H9 (cell line): Measurements from ENCODE around the gene TFAP2D. TPM values are rescaled to one million over a fixed set of nuclear protein-coding genes. Genes with fewer than 3 reads are reported as not detected.

Experiments used
- DNase-seq: peaks from one replicate; pipeline ENCODE4 v3.0.0-alpha.2; 2017
- H2AFZ ChIP-seq: one replicate; pipeline ENCODE4 v1.6.1; 2013; ENCODE audit warnings: mild to moderate bottlenecking, low read length, control low read depth, moderate library complexity
- H2AK5ac ChIP-seq: 2 replicates; pipeline ENCODE4 v1.6.1; 2013; ENCODE audit warnings: low read length, control low read depth, mixed read lengths; ENCODE audit not compliant: insufficient read length
- H2BK120ac ChIP-seq: one replicate; pipeline ENCODE4 v1.6.1; 2013; ENCODE audit warnings: low read depth, mild to moderate bottlenecking, low read length, control low read depth, inconsistent platforms; ENCODE audit not compliant: poor library complexity, severe bottlenecking
- H2BK12ac ChIP-seq: 2 replicates; pipeline ENCODE4 v1.6.1; 2013; ENCODE audit warnings: low read length, control low read depth, mixed read lengths, low read depth; ENCODE audit not compliant: insufficient read length
- H2BK15ac ChIP-seq: 2 replicates; pipeline ENCODE4 v1.6.1; 2013; ENCODE audit warnings: low read depth, low read length, control low read depth
- H2BK20ac ChIP-seq: one replicate; pipeline ENCODE4 v1.6.1; 2013; ENCODE audit warnings: low read depth, mild to moderate bottlenecking, low read length, control low read depth, inconsistent platforms; ENCODE audit not compliant: poor library complexity, severe bottlenecking
- H2BK5ac ChIP-seq: 2 replicates; pipeline ENCODE4 v1.6.1; 2013; ENCODE audit warnings: low read length, control low read depth, mixed read lengths; ENCODE audit not compliant: insufficient read length
- H3K14ac ChIP-seq: 2 replicates; pipeline ENCODE4 v1.6.1; 2013; ENCODE audit warnings: low read length, control low read depth; ENCODE audit not compliant: insufficient read depth
- H3K18ac ChIP-seq: 2 replicates; pipeline ENCODE4 v1.6.1; 2013; ENCODE audit warnings: low read depth, mild to moderate bottlenecking, mixed read lengths, low read length, control low read depth; ENCODE audit not compliant: insufficient read length
- H3K23ac ChIP-seq: 2 replicates; pipeline ENCODE4 v1.6.1; 2013; ENCODE audit warnings: low read length, control low read depth, mixed read lengths, low read depth; ENCODE audit not compliant: insufficient read length
- H3K23me2 ChIP-seq: 2 replicates; pipeline ENCODE4 v1.6.1; 2013; ENCODE audit warnings: low read depth, mild to moderate bottlenecking, mixed read lengths, low read length, control low read depth; ENCODE audit not compliant: insufficient read length, poor library complexity, severe bottlenecking
- H3K27ac ChIP-seq: 2 replicates; pipeline ENCODE4 v1.5.1; 2013; ENCODE audit warnings: low read length, control low read depth, mixed read lengths, low read depth; ENCODE audit not compliant: insufficient read length
- H3K27me3 ChIP-seq: 2 replicates; pipeline ENCODE4 v1.6.1; 2013; ENCODE audit warnings: low read length, control low read depth, inconsistent platforms; ENCODE audit not compliant: insufficient read depth
- H3K4ac ChIP-seq: 2 replicates; pipeline ENCODE4 v1.6.1; 2013; ENCODE audit warnings: low read depth, mild to moderate bottlenecking, control low read depth, inconsistent platforms, low read length, moderate library complexity
- H3K4me1 ChIP-seq: 2 replicates; pipeline ENCODE4 v1.6.1; 2013; ENCODE audit warnings: low read length, control low read depth, inconsistent platforms; ENCODE audit not compliant: insufficient read depth
- H3K4me2 ChIP-seq: 2 replicates; pipeline ENCODE4 v1.6.1; 2013; ENCODE audit warnings: low read length, control low read depth, mixed read lengths; ENCODE audit not compliant: insufficient read length, insufficient read depth
- H3K56ac ChIP-seq: 2 replicates; pipeline ENCODE4 v1.6.1; 2013; ENCODE audit warnings: low read depth, mild to moderate bottlenecking, mixed read lengths, low read length, control low read depth; ENCODE audit not compliant: insufficient read length
- H3K79me1 ChIP-seq: 2 replicates; pipeline ENCODE4 v1.6.1; 2013; ENCODE audit warnings: low read depth, mild to moderate bottlenecking, moderate library complexity, low read length, control low read depth, inconsistent platforms; ENCODE audit not compliant: insufficient read depth, poor library complexity, severe bottlenecking
- H3K79me2 ChIP-seq: 2 replicates; pipeline ENCODE4 v1.6.1; 2013; ENCODE audit warnings: low read length, control low read depth, inconsistent platforms; ENCODE audit not compliant: insufficient read depth
- H3K9ac ChIP-seq: 2 replicates; pipeline ENCODE4 v1.6.1; 2013; ENCODE audit warnings: low read length, control low read depth, mixed read lengths; ENCODE audit not compliant: insufficient read length; ENCODE audit errors: extremely low read depth
- H3K9me3 ChIP-seq: one replicate; pipeline ENCODE4 v1.6.1; 2013; ENCODE audit warnings: low read depth, low read length, inconsistent platforms; ENCODE audit not compliant: control insufficient read depth
- H3T11ph ChIP-seq: one replicate; pipeline ENCODE4 v1.6.1; 2013; ENCODE audit warnings: mild to moderate bottlenecking, low read length, control low read depth, inconsistent platforms
- H4K20me1 ChIP-seq: one replicate; pipeline ENCODE4 v1.6.1; 2013; ENCODE audit not compliant: control insufficient read depth, insufficient read length, insufficient read depth
- H4K5ac ChIP-seq: 2 replicates; pipeline ENCODE4 v1.6.1; 2013; ENCODE audit warnings: low read depth, mild to moderate bottlenecking, mixed read lengths, low read length, control low read depth; ENCODE audit not compliant: insufficient read length
- H4K8ac ChIP-seq: replicated peaks from 2 replicates; pipeline ENCODE4 v1.6.1; 2013; ENCODE audit warnings: low read length, control low read depth, mixed read lengths, low read depth; ENCODE audit not compliant: insufficient read length
- H4K91ac ChIP-seq: 2 replicates; pipeline ENCODE4 v1.6.1; 2013; ENCODE audit warnings: low read depth, mild to moderate bottlenecking, moderate library complexity, mixed read lengths, low read length, control low read depth; ENCODE audit not compliant: insufficient read length
- H3K27ac Mint-ChIP-seq, 3 experiments: 2 replicates in 2 of 3; 3 replicates in 1 of 3; pipeline ENCODE4 v1.8.0; 2020 to 2021; ENCODE audit warnings: mixed read lengths in 3 of 3, mild to moderate bottlenecking in 1 of 3, moderate library complexity in 1 of 3
- H3K27me3 Mint-ChIP-seq: 2 replicates; pipeline ENCODE4 v1.8.0; 2021; ENCODE audit warnings: low read depth, mild to moderate bottlenecking, moderate library complexity, mixed read lengths
- H3K36me3 Mint-ChIP-seq, 3 experiments: 2 replicates in 2 of 3; 3 replicates in 1 of 3; pipeline ENCODE4 v1.8.0; 2020 to 2021; ENCODE audit warnings: low read depth in 3 of 3, mixed read lengths in 3 of 3; ENCODE audit not compliant: insufficient read depth in 1 of 3
- H3K4me1 Mint-ChIP-seq, 2 experiments: 2 replicates each; pipeline ENCODE4 v1.8.0; 2020; ENCODE audit warnings: mixed read lengths in 2 of 2
- H3K4me3 Mint-ChIP-seq, 2 experiments: 2 replicates in 1 of 2; 3 replicates in 1 of 2; pipeline ENCODE4 v1.8.0; 2020 to 2021; ENCODE audit warnings: mild to moderate bottlenecking in 2 of 2, mixed read lengths in 2 of 2, moderate library complexity in 1 of 2
- H3K9me3 Mint-ChIP-seq, 2 experiments: 2 replicates in 1 of 2; 3 replicates in 1 of 2; pipeline ENCODE4 v1.8.0; 2020; ENCODE audit warnings: mild to moderate bottlenecking in 2 of 2, mixed read lengths in 2 of 2, moderate library complexity in 1 of 2
- CTCF ChIP-seq: fragments of 200-600 bp; sonication (generic); conservative IDR thresholded peaks from 3 replicates; pipeline ENCODE4 v1.8.0; 2021; ENCODE audit warnings: antibody characterized with exemption, mild to moderate bottlenecking
- WGBS: extraction: QIAGEN DNeasy Blood & Tissue Kit; methylation state at CpG from one replicate; pipeline ENCODE4 v1.1.7; 2013; ENCODE audit warnings: missing lambda C conversion rate, low lambda C conversion rate, mixed read lengths; ENCODE audit not compliant: insufficient read length; ENCODE audit errors: extremely low coverage; 5-methylcytosine and 5-hydroxymethylcytosine counted together
- total RNA-seq: library from RNA; stranded (reverse); gene quantifications from 2 replicates; pipeline ENCODE4 v1.2.1, GENCODE V29; 2021

TFAP2D gene
- total RNA-seq, 1 experiment from 2014 or later = not detected

DNA sequence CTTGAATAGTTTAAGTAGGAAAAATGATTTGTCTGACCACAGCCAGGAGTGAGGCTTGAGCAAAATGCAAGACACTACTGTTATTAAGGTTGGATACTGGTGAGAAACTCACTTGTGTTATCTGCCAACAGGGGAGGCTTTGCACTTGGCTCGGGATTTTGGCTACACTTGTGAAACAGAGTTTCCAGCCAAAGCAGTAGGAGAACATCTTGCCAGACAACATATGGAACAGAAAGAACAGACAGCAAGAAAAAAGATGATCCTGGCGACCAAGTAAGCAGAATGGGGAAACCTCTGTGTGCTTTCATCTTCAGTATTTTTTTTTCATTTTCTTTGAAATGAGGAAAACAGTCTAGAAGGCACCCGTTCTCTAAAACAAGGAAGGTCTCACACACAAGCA lies 31.6 kb downstream of the TFAP2D start:
- Histone ChIP-seq H3K23ac (no peak overlapping the region), H3K4ac (no peak overlapping the region), H2BK12ac (no peak overlapping the region), H3K27me3 (no peaks in the 10 kb centered on the region), H3K27ac (no peak overlapping the region), H3K14ac (no peak overlapping the region), H3K79me1 (no peaks in the 10 kb centered on the region), H4K5ac (no peak overlapping the region), H4K8ac (no peak overlapping the region), H2AK5ac (no peak overlapping the region), H3K56ac (no peak overlapping the region), H4K91ac (no peak overlapping the region), H2BK15ac (no peak overlapping the region), H3K9ac (no peak overlapping the region), H3K79me2 (no peaks in the 10 kb centered on the region), H2BK20ac (no peak overlapping the region), H3K18ac (no peak overlapping the region), H4K20me1 (no peaks in the 10 kb centered on the region), H3K4me2 (no peak overlapping the region), H2BK120ac (no peak overlapping the region), H2BK5ac (no peak overlapping the region), H2AFZ (no peak overlapping the region), H3K9me3 (no peaks in the 10 kb centered on the region), H3K23me2 (no peaks in the 10 kb centered on the region), H3T11ph (no peak overlapping the region), H3K4me1 (no peaks in the 10 kb centered on the region)
- no CpG with 5 or more reads among the region's 3 CpGs for WGBS
- no peaks in the 10 kb centered on the region for H3K36me3 Mint-ChIP-seq
- no peak overlapping the region for H3K27ac Mint-ChIP-seq
- no peak overlapping the region for H3K4me3 Mint-ChIP-seq
- H3K27me3 Mint-ChIP-seq = peaks cover 4% of the 10 kb centered on the region; the same call in 1 of the 2 replicates
- TF ChIP-seq CTCF = no peak
- no peaks in the 10 kb centered on the region for H3K9me3 Mint-ChIP-seq
- no peak for DNase-seq
- 0 out of 4 replicates have a peak, but pooled peaks cover 0 to 6% of the 10 kb centered on the region in 2 experiments for H3K4me1 Mint-ChIP-seq
